Measurements from ENCODE around the gene MAP1S. TPM values are rescaled to one million over a fixed set of nuclear protein-coding genes. Genes with fewer than 3 reads are reported as not detected.

The MAP1S gene
- total RNA-seq, 1 donor from 2014 or later, result 71.4 TPM

DNA sequence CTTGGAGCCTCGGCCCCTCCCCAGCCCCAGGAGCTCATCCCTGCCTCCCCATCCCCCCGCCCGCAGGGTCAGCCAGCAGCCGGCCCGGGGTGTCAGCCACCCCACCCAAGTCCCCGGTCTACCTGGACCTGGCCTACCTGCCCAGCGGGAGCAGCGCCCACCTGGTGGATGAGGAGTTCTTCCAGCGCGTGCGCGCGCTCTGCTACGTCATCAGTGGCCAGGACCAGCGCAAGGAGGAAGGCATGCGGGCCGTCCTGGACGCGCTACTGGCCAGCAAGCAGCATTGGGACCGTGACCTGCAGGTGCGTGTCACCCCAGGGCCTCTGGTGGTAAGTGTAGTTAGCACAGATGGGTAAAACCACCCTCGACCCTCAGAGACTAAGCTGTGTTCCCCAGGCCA is 13.8 kb downstream of the MAP1S start:
- no peak for DNase-seq
- ATAC-seq, result peak; percentile 20

DNA sequence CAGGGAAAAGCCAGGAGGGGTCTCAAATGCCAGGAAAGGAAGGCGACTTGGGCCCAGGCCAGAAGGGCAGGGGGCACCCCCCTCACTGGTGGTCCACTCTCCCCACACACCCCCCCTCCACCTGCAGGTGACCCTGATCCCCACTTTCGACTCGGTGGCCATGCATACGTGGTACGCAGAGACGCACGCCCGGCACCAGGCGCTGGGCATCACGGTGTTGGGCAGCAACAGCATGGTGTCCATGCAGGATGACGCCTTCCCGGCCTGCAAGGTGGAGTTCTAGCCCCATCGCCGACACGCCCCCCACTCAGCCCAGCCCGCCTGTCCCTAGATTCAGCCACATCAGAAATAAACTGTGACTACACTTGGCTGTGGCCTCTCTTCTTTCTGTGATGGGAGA is 14.9 kb downstream of the MAP1S start:
- TF ChIP-seq, protein P1, sequence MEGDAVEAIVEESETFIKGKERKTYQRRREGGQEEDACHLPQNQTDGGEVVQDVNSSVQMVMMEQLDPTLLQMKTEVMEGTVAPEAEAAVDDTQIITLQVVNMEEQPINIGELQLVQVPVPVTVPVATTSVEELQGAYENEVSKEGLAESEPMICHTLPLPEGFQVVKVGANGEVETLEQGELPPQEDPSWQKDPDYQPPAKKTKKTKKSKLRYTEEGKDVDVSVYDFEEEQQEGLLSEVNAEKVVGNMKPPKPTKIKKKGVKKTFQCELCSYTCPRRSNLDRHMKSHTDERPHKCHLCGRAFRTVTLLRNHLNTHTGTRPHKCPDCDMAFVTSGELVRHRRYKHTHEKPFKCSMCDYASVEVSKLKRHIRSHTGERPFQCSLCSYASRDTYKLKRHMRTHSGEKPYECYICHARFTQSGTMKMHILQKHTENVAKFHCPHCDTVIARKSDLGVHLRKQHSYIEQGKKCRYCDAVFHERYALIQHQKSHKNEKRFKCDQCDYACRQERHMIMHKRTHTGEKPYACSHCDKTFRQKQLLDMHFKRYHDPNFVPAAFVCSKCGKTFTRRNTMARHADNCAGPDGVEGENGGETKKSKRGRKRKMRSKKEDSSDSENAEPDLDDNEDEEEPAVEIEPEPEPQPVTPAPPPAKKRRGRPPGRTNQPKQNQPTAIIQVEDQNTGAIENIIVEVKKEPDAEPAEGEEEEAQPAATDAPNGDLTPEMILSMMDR (IDR thresholded peaks at IDR 0.05), result no peak
- Histone ChIP-seq H3K36me3 (peaks cover 74% of the 10 kb centered on the region), H3K4me1 (peaks cover 2% of the 10 kb centered on the region), H3K27ac (no peak overlapping the region), H3K9me3 (no peaks in the 10 kb centered on the region), H3K27me3 (no peaks in the 10 kb centered on the region), H3K4me3 (no peak overlapping the region)
- intact Hi-C loops (cut with DNase I), result no loop called here
- DNase-seq (no peak), ATAC-seq (no peak)

More for the DNA sequence above, 13.8 kb downstream of the MAP1S start:
- H3K4me3 ChIP-seq, result no peak overlapping the region
- TF ChIP-seq, protein P1 (IDR thresholded peaks at IDR 0.05), result no peak
- peaks cover 82% of the 10 kb centered on the region for H3K36me3 ChIP-seq
- H3K9me3 ChIP-seq, result no peaks in the 10 kb centered on the region
- H3K4me1 ChIP-seq, result no peaks in the 10 kb centered on the region
- H3K27ac ChIP-seq, result no peak overlapping the region
- no peaks in the 10 kb centered on the region for H3K27me3 ChIP-seq
- intact Hi-C loops (cut with DNase I), result no loop called here

DNA sequence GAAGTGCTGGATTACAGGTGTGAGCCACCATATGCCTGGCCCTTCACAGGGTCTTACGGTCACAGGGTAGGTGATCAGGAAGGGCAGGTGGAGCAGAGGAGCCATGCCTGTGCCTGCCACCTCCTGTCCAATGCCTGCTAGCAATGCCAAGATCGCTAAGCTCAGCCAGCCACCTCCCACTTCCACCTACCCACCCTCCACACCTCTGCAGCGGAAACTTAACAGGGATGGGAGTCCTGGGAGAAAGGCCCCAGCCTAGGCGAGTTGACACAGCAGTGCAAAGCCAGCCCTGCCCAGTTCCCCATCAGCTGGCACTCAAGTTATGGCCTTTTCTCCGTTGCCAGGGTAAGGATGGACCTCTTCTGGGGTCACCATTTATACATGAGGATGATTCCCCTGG is 16.1 kb downstream of the MAP1S start:
- Histone ChIP-seq H3K36me3 (peaks cover 62% of the 10 kb centered on the region), H3K9me3 (no peaks in the 10 kb centered on the region), H3K27me3 (no peaks in the 10 kb centered on the region), H3K4me1 (peaks cover 9% of the 10 kb centered on the region), H3K27ac (no peak overlapping the region), H3K4me3 (no peak overlapping the region)
- intact Hi-C loops (cut with DNase I), result no loop called here
- TF ChIP-seq, protein P1 (IDR thresholded peaks at IDR 0.05), result no peak
- DNase-seq (no peak), ATAC-seq (no peak)

DNA sequence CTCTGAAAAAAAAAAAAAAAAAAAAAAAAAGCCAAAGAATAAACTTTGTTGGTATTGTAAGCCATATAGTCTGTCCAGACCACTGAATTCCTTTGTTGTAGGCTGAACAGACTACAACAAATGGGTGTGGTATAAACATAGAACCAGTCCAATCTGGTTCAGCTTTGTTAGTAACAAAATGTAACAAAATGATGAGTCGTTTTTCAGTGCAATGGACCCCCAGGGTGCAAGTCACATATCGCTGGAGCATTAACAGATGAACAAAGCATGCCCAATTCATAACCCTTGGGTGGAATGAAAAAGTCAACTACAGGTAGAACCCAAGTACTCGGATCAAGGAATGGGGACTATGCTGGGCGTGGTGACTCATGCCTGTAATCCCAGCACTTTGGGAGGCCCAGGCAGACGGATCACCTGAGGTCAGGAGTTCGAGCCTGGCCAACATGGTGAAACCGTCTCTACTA is 18.4 kb downstream of the MAP1S start:
- TF ChIP-seq, protein P1 (IDR thresholded peaks at IDR 0.05), result no peak
- Histone ChIP-seq H3K27me3 (no peaks in the 10 kb centered on the region), H3K36me3 (peaks cover 40% of the 10 kb centered on the region), H3K9me3 (no peaks in the 10 kb centered on the region), H3K4me1 (peaks cover 9% of the 10 kb centered on the region), H3K4me3 (no peak overlapping the region), H3K27ac (no peak overlapping the region)
- ATAC-seq (no peak), DNase-seq (no peak)
- intact Hi-C loops (cut with DNase I), result no loop called here

- peaks cover 25% of the 10 kb centered on the region for H3K36me3 ChIP-seq
- intact Hi-C loops (cut with DNase I), result no loop called here
- H3K4me3 ChIP-seq, result no peak overlapping the region
- peak; percentile 81 for ATAC-seq
- H3K9me3 ChIP-seq, result no peaks in the 10 kb centered on the region
- TF ChIP-seq, protein P1 (IDR thresholded peaks at IDR 0.05), result no peak
- DNase-seq, result no peak
- H3K27me3 ChIP-seq, result no peaks in the 10 kb centered on the region
- no peak overlapping the region for H3K27ac ChIP-seq
- H3K4me1 ChIP-seq, result peaks cover 9% of the 10 kb centered on the region
Measured at GRCh38 chr19:17739121-17739875, 20.0 kb downstream of the MAP1S start.
